Renal cortical epithelial cell (primary cell): Measurements from ENCODE around the gene OR52A5. TPM values are rescaled to one million over a fixed set of nuclear protein-coding genes. Genes with fewer than 3 reads are reported as not detected.
"Not testable (repeated sequence)": the region's sequence is repeated elsewhere in the genome, so short reads cannot be mapped to it uniquely, and the experiment has no call there.

Source experiments
- DNase-seq: peaks from one replicate; pipeline ENCODE4 v3.0.0-alpha.2; 2011; ENCODE audit warnings: low read depth
- total RNA-seq: library from RNA; depleted of rRNA; stranded (reverse); fragments of >200 nt; gene quantifications from 2 replicates; pipeline ENCODE4 v1.2.3, GENCODE V29; 2014

OR52A5 gene
- total RNA-seq: not detected in 2 replicates

- no peak for DNase-seq
Observed at GRCh38 chr11:5137996-5138395, at the start of gene OR52A5. Gene OR52A5, minus strand, starts transcription at chr11:5138356. Its CDS starts 5,714 bp downstream, at chr11:5132642.

GRCh38 chr11:5178046-5178837 is 40.1 kb upstream of the OR52A5 start:
- no peak for DNase-seq

- no peak for DNase-seq
Observed at GRCh38 chr11:5174934-5175333, 36.8 kb upstream of the OR52A5 start.

GRCh38 chr11:5171856-5172255 is 33.7 kb upstream of the OR52A5 start:
- DNase-seq: no peak

- not testable (repeated sequence) for DNase-seq
Observed at GRCh38 chr11:5165898-5166297, 27.7 kb upstream of the OR52A5 start.

- DNase-seq: not testable (repeated sequence)
Observed at GRCh38 chr11:5164807-5165206, 26.7 kb upstream of the OR52A5 start.

GRCh38 chr11:5161045-5161444 is 22.9 kb upstream of the OR52A5 start:
- DNase-seq: not testable (repeated sequence)

GRCh38 chr11:5160217-5160616 is 22.1 kb upstream of the OR52A5 start:
- DNase-seq: not testable (repeated sequence)

GRCh38 chr11:5159806-5160205 is 21.6 kb upstream of the OR52A5 start:
- DNase-seq: no peak

GRCh38 chr11:5154657-5155056 is 16.5 kb upstream of the OR52A5 start, which contains the start of gene OR52A1:
Gene OR52A1, minus strand, starts transcription at chr11:5154757. Its CDS starts 2,388 bp downstream, at chr11:5152369.
- no peak for DNase-seq

- no peak for DNase-seq
Observed at GRCh38 chr11:5153574-5154431, 15.6 kb upstream of the OR52A5 start.

- no peak for DNase-seq
Observed at GRCh38 chr11:5151713-5152153, 13.6 kb upstream of the OR52A5 start.

- not testable (repeated sequence) for DNase-seq
Observed at GRCh38 chr11:5144206-5144605, 6.0 kb upstream of the OR52A5 start.

- DNase-seq: no peak
Observed at GRCh38 chr11:5137014-5137413, 1.1 kb downstream of the OR52A5 start.

- no peak for DNase-seq
Observed at GRCh38 chr11:5136261-5136660, 1.9 kb downstream of the OR52A5 start.

GRCh38 chr11:5131584-5132335 is 6.4 kb downstream of the OR52A5 start:
- no peak for DNase-seq

GRCh38 chr11:5129457-5129877 is 8.7 kb downstream of the OR52A5 start:
- no peak for DNase-seq

GRCh38 chr11:5124891-5125620 is 13.1 kb downstream of the OR52A5 start:
- no peak for DNase-seq

GRCh38 chr11:5123802-5124521 is 14.2 kb downstream of the OR52A5 start:
- DNase-seq: peak; percentile 47

- no peak for DNase-seq
Observed at GRCh38 chr11:5118893-5119292, 19.3 kb downstream of the OR52A5 start.
